Kidney capillary endothelial cell (primary cell): ENCODE data around the gene AGBL2.

Experiments used
- DNase-seq: peaks from one replicate; pipeline ENCODE4 v3.0.0-alpha.2; 2018; ENCODE audit warnings: low spot score

Gene AGBL2

DNA sequence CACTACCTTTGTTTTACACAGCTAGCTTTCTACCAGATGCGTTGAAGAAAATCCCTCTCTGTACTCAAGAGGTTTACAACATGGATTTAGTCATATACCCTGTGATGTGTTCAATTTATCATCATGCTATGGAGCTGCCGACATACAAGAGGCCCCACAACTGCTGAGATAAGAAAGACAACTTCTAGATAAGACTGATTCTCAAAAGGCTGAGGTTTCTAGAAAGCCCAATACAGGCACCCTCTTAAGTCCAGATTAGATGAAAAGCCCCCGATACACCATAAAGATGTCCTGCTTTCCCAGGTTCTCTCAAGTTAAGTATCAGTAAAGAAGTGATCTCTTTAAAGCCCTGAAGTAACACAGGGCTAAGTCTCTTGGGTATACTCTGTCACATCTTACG, 87.1 kb downstream of the AGBL2 start:
- no peak for DNase-seq

DNA sequence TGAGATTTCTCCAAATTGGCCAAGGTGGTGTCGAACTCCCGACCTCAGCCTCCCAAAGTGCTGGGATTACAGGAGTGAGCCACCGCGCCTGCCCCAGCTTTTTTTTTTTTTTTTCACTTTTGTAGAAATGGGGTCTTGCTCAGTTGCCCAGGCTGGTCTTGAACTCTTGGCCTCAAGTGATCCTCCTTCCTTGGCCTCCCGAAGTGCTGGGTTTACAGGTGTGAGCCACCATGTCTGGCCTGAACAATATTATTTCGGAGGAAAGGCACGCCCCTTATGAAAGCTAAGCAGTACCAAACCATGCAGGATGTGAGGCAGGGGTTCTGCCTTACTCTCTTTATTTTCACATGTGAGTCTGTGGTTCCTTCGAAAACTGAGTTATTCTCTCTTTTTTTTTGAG, 88.9 kb downstream of the AGBL2 start:
- no peak for DNase-seq

DNA sequence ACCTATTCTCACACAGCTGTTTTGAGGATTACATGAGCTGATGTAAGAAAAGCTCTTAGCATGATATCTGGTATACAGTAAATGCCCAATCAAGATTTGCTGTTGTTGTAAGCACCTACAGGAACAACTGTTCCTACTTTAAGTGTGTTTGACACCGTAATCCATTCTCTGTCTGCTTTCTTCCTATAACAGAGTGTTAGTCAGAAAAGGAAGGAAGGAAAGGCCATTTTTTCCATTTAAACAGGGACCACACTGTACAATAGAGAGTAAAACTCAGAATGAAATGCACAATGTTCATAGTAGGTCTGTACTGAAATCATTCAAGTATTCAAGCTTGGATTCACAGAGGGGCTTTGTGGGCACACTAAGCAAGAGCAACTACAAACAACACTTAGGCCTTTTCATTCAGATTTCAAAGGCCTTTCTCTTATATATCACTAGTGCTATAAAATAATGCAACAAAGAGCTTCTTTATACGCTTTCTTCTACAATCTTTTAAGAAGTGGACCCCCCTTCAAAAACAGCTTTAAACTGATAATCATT, 94.3 kb downstream of the AGBL2 start:
- no peak for DNase-seq

DNA sequence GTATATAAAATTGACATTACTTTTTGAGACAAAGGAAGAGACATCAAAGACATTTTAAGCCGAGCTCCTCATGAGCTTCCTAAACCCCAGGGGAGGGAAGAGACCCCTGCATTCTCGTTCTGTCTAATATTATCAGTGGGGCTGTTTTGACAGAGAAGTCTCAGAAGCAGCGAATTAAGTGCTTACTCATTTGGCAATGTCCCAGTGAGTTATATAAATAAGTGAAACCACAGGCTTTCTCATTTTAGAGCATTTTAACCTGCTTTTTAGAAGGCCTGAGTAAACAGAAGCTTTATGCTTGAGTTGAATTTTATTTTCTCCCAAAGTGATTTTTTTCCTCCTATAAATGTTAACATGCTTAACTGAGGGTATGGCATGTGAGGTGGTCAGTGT, 97.8 kb downstream of the AGBL2 start:
- DNase-seq: no peak

DNA sequence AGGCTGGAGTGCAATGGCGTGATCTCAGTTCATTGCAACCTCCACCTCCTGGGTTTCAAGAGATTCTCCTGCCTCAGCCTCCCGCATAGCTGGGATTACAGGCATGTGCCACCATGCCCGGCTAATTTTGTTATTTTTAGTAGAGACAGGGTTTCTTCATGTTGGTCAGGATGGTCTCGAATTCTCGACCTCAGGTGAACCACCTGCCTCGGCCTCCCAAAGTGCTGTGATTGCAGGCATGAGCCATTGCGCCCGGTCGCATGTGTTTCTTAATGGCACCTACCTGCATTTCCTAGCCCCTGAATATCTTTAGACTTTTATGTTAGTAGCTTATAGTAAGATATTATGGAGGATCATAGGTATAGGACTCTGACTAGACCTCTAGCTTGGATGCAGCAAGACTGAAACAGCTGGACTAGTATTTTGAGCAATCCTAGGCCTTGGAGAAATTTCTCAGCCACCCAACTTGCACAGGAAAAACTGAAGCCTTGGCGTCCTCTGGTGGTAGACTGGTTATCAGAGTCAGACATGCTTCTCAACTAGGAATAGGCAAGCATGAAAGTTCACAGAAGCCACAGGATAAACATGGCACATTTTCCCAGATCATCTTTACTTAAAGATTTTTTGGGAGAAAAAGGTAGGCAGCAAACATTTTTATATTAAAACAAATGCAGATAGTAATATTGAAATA, 98.3 kb downstream of the AGBL2 start:
- DNase-seq: peak; percentile 38

DNA sequence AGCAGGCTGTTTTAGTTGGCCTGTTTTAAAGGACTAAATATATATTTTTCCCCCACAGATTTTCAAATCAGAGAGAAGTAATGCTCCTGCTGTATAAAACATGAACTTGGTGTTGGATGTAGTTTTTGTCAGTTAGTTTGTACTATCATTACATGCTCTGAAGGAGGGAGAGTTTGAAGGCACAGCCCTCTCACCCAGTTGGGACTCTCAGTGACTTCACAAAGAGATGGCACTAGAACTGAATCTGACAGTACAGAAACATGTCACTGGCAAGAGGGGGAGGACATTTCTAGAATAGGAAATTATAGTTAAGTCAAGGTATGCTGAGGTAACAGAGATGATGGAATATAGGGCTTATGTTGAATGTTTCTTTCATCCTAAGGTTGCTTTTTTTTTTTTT, 99.9 kb downstream of the AGBL2 start:
- no peak for DNase-seq

DNA sequence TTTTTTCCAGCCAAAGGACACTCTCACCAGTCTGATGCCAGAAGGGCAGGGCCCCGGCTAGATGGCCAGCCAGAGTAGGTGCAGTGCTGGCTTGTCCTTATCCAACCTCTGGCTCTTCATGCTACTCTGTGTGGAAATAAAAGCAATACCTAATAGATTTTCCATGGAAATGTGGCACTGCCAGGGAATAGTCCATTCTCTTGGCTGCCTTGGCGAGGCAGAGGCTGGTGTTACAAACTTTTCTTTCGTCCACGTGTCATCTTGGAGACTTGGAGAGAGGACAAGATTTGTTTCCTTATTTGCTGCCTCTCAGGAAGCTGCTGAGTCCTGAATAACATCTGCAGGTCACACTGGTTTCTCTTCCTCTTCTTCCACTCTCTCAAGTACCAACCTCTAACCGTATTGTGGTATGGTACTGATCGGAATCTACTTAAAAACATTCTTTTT, 103.8 kb downstream of the AGBL2 start:
- no peak for DNase-seq

DNA sequence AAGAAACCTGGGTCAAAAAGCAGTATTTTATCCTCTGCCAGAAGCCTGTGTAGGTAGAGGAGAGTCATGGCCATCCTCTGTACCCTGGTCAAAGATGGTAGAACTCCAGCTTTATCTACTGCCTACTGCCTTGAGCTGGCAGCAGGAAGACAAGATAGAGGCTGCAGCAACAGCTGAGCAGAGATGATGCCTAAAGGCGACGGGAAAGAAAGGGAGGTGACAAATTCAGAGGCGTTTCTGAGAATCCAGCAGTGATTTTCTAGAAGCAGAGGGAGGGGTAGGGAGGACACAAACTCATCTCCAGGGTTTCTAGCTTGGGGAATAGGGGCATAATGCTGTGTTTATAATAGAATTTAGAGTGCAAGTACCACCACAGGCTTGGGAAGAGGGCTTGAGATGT, 105.5 kb downstream of the AGBL2 start:
- DNase-seq: no peak
